Measurements from ENCODE around the gene SYCP2.

DNA sequence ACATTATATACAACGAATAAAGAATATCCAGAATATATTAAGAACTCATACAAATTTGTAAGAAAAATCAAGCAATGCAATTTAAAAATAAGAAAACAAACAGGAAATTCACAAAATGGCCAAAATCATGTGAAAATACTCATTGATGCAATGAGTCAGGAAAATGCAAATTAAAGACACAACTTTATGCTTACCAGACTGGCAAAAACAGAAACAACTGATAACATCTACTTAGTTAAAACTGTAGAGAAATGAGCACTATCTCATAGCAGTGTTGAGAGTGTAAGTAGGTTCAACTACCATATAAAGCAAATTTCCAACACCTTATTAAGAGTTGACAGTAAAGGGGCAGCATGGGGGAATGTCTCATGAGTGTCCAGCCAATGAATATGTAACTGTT lies 62.3 kb downstream of the SYCP2 start:
- TF ChIP-seq, protein P1, sequence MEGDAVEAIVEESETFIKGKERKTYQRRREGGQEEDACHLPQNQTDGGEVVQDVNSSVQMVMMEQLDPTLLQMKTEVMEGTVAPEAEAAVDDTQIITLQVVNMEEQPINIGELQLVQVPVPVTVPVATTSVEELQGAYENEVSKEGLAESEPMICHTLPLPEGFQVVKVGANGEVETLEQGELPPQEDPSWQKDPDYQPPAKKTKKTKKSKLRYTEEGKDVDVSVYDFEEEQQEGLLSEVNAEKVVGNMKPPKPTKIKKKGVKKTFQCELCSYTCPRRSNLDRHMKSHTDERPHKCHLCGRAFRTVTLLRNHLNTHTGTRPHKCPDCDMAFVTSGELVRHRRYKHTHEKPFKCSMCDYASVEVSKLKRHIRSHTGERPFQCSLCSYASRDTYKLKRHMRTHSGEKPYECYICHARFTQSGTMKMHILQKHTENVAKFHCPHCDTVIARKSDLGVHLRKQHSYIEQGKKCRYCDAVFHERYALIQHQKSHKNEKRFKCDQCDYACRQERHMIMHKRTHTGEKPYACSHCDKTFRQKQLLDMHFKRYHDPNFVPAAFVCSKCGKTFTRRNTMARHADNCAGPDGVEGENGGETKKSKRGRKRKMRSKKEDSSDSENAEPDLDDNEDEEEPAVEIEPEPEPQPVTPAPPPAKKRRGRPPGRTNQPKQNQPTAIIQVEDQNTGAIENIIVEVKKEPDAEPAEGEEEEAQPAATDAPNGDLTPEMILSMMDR (IDR thresholded peaks at IDR 0.05), result no peak
- TF ChIP-seq POLR2A (IDR thresholded peaks at IDR 0.05), result no peak
- TF ChIP-seq POLR2AphosphoS5 (IDR thresholded peaks at IDR 0.05), result no peak
- no peak for TF ChIP-seq EP300 (IDR thresholded peaks at IDR 0.05)
